Right kidney (tissue), 1 donor: ENCODE measurements around the gene FGD4.

ENCODE experiments used
- DNase-seq: peaks from one replicate; pipeline ENCODE4 v3.0.0-alpha.2; 2016

FGD4 gene

DNA sequence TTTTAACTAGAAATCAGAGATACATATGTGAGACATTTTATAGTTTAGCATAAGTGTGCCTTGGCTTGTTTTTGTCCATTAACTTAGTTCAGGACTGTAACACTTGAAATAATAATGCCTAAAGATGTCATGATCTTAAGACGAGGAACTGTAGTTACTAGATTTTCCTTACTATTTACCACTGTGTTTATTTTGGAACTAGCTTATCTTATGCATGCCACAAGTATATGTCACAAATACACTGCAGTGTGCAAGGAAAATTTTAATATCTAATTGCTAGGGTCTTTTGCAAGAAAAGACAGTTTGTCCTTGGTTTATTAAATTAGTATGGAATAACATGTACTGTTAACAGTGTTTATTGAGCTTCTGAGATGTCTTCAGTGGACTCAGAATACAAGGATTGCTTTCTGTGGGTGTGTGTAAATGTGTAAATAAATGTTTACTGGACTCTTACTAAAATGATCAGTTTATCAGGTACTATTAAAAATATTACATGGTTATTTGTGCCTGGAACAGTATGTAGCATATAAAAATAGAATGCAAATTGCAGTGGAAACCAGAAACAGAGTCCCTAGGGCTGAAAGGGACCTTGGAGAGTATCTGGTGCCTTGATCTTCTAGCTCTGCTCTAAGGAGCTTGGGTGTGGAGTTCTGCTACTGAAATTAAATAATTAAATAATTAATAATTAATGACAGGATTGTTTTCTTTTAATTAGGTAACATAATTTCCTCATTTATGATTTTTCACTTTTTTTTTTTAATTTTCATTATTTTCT is 58.1 kb downstream of the FGD4 start:
- no peak for DNase-seq

DNA sequence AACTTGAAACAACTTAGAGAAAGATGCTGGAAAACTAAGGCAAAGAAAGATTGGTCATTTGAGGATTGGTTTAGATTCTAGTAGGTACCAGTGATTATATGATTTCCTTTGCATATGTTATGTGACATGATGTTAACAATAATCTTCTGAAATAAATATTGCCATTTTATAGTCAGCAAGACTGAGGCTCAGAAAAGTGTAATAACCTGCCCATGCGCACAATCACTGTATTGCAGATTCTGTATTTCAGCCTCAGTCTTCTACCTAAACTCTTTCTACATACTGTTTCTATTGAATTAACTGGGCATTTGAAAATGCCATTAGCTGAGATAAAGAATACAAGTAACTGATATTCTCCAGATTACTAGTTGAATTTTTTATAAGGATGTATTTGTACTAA is 61.3 kb downstream of the FGD4 start:
- DNase-seq = no peak

DNA sequence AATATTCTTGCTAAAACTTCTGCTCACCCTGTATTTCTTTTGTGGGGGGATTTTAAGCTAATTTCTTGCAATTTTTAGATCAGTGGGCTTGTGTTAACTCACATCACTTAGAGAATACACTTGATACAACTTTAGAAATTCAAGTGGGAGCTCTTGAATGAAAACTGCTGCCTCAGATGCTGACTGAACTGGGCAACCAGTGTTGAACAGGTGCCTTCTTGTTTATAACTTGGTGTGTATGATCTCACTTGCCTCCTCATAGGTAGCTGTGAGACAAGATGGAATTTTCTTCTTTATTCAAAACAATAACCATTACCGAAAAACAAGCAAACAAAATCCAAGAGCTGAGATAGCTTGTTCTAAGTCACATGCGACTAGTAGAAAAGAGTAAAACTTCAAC is 63.5 kb downstream of the FGD4 start:
- DNase-seq = no peak

DNA sequence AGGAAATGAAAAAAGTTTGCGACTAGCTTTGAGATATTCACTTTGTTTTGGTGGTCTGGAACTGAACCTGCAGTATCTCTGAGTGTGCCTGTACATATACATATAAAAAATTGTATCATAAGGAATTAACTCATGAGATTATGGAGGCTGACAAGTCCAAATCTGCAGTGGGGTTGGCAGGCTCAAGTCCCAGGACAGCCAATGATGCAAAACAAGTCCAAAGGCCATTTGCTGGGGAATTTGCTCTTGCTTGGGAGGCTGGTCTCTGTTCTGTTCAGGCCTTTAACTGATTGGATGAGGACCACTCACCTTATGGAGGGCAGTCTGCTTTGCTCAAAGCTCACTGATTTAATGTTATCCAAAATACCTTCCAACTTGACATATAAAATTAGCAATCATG is 66.8 kb downstream of the FGD4 start:
- no peak for DNase-seq

DNA sequence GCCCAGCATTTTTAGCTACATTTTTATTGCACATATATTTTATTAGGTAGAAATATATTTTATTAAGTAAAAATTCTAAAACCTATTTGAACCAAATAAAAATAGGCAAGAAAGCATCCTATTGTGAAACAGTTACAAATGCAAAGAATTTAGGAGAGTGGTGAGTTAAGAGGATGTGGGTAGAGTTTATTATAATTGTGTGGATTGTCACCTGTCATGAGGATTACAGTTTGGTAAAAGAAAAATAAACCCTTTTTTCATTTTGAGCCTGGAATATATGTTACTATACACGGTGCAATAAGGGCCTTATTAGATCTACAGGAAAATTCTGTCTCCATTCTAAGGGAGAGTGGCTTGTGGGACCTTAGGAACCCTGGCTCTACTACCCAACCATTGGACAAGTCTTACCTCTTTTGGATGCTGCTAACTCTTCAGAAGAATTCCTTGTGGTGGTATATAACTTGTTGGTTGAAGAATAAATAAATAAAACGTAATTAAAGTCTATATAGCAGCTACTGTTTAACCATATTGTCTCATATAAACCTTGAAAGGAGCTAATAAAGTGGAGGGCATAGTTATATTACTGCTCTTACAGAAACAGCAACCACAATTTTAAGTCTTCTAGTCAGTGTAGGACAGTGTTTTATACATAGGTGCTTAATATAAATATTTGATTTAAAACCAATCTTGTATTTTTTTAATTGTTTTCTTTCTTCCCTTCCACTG is 67.8 kb downstream of the FGD4 start:
- DNase-seq = no peak

DNA sequence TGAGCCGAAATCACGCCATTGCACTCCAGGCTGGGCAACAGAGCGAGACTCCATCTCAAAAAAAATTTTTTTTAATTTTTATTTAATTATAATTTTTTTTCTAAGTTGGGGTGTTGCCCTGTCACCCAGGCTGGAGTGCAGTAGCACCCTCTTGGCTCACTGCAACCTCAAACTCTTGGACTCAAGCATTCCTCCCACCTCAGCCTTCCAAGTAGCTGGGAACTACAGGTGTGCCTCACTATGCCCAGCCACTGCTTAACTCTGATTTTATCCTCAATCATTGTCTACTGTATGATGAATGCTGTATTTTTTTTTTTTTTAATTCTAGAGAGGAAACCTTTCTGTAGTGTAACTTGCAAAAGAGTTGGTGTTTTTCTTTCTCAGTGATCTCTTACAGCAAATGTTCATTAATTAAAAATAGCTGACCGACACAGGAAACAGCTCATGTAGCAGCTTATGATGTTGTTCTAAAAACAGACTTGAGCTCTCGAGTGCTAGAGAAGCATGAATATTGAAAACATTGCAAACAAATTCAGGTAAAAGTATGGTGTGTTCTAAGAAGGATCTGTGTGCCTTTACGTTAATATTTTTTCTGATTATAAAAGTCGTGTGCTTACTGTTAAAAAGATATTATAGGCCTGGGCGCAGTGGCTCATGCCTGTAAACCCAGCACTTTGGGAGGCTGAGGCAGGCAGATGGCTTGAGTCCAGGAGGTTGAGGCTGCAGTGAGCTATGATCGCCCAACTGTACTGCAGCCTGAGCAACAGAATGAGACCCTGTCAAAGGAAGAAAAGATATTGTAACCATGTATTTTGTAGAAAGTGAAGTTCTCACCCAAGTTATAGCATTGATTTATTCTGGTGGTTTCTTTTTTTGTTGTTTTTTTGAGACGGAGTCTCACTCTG is 68.9 kb downstream of the FGD4 start:
- no peak for DNase-seq

DNA sequence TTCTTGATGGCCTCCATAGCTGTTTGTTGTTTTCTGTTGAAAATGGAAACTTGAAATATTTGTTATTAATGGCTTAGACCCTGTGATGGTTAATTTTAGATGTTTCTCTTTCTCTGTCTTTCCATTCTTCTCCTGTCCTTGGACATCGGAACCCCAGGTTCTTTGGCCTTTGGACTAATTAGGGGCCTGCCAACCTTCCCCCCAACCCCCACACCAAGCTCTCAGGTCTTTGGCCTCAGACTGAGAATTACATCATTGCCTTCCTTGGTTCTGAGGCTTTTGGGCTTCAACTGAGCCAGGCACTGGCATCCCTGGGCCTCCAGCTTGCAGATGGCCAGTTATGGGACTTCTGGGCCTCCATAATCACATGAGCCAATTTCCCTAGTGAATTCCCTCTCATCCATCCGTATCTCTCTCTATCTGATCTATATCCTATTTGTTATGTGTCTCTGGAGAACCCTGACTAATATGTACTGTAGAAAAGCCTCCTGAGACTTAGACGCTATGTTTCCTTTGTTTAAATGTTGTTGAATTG is 71.6 kb downstream of the FGD4 start:
- DNase-seq = no peak

DNA sequence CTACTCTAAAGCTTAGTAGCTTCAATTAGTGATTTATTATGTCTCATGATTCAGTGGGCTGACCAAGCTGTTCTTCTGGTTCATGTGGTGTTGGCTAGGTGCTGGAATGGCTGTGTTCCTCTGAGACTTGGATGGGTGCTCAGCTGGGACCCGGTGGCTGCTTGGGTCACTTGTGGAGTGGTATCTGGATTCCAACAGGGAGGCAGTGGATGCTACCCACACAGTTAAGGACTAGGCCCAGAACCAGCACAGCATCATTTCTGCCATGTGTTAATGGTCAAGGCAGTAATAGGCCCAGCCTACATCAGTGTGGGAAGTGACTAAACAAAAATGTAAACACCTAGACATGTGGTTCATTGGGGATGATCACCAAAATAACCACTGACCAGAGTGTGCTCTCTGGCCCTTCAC is 72.2 kb downstream of the FGD4 start:
- no peak for DNase-seq

DNA sequence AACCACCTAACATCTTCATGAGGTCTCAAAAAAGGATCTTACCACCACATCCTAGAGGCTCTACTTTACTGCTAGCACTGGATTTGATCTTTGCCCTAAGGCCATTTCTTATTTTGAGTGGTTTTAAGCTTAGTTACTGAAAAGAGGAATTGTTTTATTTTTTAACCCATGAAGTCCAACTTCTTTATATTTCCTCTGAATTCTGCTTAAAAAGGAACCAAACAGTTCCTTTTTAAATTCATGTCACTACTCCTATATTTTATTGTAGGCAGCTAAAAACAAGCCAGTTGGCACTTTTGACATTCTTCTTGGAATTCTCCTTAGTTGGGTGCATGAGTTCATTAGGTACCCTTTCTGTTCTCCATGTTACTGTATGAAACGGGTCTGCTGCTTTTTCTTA is 76.4 kb downstream of the FGD4 start:
- no peak for DNase-seq

DNA sequence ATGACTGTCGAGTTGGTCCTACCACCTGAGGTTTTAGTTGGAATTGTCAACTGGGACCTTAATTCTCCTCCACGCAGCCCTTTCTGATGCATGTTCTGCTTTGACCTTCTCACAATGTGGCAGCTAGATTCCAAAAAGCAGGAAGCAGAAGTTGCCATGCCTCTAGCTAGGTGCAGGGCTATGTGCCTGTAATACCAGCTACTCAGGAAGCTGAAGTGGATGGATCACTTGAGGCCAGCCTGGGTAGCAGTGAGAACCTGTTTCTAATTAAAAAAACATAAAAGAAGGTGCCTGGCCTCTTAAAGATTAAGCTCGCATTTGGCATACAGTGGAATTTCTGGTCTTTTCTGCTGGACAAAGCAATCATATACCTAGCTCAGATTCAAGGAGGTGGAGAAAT is 77.1 kb downstream of the FGD4 start:
- DNase-seq = no peak

DNA sequence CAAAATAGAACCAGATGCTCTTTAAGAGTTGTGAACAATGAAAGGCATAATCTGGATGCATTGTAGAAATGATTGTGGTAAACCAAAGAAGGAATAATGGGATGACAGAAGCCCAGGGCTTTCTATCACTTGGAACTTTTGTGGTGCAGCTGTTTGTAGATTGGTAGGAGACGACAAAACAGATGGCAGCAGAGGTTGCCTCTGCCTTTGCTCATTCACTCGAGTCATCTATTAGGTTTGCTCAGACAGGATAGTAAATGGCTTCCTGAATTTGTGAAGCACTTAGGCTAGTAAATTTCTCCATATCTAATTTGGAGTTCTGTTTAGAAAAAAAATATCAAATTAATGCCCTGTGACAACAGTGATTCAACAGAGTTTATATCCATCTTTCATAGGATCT is 78.4 kb downstream of the FGD4 start:
- DNase-seq = no peak

DNA sequence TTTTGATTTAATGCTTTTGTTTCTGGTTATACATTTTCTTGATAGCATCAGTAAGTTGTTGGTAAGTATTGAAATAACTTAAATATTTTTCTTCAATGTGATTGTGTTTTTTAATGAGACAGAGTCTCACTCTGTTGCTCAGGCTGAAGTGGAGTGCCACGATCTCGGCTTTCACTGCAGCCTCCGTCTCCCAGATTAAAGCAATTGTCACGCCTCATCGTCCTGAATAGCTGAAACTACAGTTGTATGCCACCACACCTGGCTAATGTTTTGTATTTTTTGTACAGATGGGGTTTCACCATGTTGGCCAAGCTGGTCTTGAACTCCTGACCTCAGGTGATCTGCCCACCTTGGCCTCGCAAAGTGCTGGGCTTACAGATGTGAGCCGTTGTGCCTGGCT is 78.8 kb downstream of the FGD4 start:
- DNase-seq = no peak

DNA sequence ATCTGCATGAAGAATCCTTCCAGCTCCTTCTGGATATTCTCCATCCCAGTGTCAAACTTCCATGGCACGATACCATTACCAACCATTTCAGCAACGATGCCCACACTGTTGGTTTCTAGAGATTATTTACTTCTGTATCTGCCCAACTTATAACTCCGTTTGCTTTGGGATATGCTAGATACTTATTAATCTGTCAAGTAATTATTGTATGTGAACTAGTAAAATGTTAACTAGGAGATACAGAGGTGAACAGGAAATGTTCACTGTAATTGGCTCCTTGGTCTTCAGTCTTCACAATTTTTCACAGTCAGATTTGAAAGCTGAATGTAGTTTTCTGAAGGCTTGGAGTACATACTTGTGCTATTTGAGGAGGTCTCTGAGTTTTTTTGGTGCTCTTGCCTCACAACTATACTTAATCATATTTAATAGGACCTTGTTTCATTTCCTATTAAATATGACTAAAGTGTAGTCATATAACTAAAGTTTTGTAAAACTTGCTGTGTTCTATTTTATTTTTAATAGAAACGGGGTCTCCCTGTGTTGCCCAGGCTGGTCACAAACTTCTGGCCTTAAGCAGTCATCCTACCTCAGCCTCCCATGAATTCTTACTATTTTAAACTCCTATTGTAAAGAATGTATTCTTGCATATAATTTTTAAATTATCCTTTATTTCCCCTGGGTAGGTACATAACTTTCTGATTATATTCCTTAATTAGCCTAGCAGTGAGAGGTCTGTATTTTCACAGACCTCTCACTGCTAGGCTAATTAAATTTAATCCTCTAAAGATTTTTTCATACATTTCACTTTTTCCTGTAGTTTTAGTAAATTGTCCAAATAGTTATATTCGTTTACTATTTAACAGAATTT is 79.7 kb downstream of the FGD4 start:
- DNase-seq = no peak

DNA sequence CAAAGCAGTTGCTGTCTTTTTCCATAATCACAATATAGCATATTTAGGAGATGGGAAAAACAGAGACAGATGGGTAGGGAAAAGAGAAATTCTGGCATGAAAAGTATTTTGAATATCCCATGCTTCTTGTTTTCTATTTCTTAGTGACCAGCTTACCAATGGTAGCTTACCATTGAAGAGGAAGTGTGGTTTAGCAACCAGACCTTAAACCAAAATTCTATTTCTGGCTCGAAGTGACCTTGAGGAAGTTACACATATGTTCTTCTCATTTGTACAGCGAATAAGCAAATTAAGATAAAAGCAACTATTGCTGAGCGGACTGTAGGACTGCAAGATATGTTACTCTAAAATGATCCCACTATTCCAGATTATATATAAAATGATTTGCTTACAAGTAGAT is 82.9 kb downstream of the FGD4 start:
- DNase-seq = no peak

DNA sequence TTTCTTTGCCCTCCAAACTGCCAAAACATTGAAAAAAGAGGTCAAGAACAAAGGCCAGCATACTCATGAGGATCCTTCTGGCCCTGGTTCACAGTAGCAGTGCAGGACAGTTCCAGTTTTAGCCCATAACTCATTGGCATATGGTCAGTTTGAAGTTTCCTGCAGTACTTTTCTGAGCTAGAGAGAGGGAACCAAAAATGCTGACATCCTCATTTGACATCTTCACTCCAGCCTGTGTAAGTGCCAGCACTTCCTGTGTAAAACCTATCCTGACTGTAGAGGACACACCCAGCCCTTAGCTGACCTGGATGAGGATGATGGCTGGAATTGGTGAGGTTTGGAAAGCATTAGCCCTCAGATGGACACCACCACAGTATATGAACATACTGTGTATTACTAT is 84.1 kb downstream of the FGD4 start:
- no peak for DNase-seq

DNA sequence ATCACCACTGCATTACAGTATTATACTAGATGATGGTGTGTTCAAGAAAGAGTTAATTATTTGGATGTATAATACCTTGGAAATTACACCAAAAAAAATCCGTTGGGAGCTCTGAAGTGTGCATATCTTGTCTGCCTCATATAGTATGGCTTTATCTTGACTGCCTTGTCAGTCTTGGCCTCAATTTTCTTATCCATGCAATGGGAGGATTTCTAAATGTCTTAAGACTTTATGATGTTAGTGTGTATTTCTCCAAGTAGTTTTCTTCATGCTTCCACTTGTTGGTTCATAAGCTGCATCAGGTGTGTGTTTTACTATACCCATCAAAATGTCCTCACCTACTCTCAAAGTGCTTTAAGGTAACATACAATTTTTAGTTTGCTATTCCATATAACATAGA is 84.6 kb downstream of the FGD4 start:
- no peak for DNase-seq

DNA sequence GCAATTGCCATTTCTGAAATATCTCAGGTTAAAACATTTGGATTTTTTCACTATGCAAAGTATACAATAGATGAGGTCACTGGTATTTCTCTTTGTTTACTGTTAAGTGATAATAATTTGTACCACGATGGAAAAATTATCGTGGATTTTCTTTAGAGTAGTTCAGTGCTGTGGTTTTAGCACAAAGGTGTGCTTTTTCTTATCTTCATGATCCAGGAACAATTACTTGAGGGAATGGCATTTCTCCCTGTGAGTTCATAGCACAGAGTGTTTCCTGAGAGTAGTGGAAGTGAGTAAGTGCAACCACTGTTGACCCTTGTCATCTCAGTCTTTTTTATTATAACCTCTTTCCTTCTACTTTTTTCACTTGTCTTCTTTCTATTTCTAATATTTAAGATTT is 86.8 kb downstream of the FGD4 start:
- DNase-seq = no peak

DNA sequence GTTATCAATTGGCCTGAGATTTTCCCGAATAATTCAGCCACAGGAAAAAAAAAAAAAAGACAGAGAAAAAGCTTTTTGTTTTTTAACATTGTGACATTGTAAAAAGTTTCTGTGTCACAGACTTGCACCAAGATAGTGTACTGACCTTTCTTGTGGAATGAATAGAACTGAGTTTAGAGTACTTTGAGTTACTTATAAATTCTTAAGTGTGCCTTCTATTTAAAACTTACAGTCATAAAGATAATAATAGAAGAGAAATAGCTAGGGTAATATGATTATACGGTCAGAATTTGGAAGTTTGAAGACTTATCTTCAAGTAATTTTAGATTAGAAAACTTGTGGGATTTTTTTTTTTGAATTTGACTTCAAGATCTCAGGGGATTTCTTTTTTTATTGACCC is 88.8 kb downstream of the FGD4 start:
- no peak for DNase-seq

DNA sequence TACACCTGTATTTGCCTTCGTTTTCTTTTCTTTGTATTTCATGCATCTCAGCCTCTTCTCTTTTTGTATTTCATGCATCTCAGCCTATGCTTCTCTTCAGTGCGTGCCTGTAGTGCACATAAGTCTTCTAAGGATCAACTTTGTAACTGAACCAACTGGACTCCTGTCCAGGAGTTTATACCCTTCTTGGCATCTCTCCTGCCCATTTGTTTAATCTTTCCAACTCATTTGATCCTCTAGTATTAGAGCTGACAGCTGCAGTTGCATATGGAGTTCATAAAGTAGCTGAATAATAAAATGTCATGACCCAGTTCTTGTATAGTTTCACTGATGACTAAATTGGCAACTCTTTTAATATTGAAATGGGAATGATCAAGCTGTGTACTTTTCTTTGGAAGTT is 89.7 kb downstream of the FGD4 start:
- no peak for DNase-seq

DNA sequence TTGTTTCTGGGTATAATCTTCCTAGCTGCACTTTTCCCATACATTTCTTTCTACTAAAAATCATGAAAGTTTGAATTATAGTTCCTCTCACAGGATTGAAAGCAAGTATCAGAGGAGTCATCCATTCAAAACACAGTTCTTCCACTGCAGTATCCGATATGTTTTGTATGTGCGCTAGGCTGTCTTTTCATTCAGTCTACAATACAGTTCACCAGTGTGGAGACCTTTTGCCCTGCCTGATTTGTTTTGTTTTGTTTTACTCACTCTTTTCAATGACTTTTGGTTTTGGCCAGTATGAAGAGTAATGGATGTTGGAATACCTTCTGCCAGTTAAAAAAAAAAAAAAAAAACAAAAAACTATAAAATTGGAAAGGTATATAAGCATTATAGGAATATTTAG is 91.4 kb downstream of the FGD4 start:
- no peak for DNase-seq

DNA sequence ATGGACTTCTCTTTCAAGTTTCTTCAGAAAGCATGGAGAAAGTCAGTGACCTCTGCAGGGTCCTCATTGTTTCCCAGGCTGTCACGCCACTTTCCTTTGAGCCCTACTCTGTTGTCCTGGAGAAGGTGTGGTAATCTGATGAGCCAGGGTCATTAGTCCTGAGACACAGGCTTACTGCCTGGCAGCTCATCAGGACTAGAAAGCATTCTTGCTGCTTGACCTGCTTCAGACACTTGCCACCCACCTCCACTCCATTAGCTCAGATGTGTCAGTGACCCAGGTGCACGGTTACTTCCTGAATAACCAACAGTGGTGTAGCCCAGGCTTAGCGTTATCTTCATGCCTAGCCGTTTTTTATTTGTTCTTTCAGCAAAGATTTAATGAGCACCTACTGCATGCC is 93.9 kb downstream of the FGD4 start:
- DNase-seq = no peak

DNA sequence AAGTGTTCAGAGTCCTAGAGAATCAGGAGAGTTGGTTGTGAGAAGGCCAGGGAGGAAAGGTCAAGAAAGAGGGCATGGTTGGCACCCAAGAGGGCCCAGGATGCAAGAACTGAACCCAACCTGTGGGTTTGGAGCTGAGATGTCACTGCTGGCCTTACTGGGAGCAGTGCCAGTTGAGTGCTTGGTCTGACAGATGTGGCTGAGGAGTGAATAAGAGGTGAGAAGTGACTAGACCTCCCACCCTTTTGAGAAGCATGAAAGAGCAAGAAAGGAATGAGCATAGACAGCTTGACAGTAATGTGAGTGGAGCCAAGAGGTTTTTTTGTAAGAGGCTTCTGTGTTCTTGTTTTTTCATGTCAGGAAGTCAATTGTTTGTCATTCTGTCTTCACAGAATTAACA is 95.3 kb downstream of the FGD4 start:
- DNase-seq = no peak
